ENCODE data around the gene IQCH.

Gene IQCH

DNA sequence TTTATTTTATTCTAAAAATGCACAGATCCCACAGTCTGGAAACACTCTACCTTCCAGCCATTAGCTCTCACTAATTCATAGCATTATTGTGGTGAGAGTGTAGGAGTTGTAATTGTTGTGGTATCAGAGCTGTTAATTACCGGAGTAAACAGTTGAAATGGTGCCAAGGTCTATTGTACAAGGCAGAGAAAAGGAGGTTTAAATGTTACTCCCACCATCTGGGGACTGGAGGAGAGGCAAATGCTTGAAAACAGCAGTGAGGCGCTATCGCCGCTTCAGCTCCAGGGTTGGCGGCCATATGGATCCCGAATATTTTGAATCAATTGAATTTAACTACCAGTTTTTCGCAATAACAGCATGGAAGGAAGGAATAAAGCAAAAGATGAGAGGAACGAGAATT is 153.2 kb downstream of the IQCH start:
- TF ChIP-seq, protein P1, sequence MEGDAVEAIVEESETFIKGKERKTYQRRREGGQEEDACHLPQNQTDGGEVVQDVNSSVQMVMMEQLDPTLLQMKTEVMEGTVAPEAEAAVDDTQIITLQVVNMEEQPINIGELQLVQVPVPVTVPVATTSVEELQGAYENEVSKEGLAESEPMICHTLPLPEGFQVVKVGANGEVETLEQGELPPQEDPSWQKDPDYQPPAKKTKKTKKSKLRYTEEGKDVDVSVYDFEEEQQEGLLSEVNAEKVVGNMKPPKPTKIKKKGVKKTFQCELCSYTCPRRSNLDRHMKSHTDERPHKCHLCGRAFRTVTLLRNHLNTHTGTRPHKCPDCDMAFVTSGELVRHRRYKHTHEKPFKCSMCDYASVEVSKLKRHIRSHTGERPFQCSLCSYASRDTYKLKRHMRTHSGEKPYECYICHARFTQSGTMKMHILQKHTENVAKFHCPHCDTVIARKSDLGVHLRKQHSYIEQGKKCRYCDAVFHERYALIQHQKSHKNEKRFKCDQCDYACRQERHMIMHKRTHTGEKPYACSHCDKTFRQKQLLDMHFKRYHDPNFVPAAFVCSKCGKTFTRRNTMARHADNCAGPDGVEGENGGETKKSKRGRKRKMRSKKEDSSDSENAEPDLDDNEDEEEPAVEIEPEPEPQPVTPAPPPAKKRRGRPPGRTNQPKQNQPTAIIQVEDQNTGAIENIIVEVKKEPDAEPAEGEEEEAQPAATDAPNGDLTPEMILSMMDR (IDR thresholded peaks at IDR 0.05; ENCODE audit: control insufficient read depth, extremely low read depth, insufficient read depth), result no peak
- H3K4me3 ChIP-seq (ENCODE audit: low read depth, low read length), result no peak overlapping the region
- DNase-seq (ENCODE audit: low read depth), result no peak

DNA sequence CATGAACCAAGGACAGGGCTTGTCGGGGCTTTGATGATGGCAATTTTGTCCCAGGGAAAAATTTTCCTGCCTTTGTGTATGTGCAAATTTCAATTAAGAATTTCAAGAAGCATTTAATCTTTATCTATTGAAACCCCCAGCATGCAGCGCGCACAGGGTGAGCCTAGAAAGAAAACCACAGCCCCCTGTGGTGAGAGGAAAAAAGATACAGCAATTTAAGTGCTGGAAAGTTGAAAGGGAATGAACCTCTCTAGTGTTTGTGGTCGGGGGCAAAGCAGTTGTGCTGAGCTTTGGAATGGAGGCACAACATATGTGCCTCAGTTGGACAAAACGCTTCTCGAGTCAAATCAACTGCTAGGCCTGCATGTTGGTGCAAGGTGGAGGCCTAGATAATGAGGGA is 154.6 kb downstream of the IQCH start:
- TF ChIP-seq, protein P1 (IDR thresholded peaks at IDR 0.05; ENCODE audit: control insufficient read depth, extremely low read depth, insufficient read depth), result no peak
- no peak for DNase-seq (ENCODE audit: low read depth)
- H3K4me3 ChIP-seq (ENCODE audit: low read depth, low read length), result no peak overlapping the region

DNA sequence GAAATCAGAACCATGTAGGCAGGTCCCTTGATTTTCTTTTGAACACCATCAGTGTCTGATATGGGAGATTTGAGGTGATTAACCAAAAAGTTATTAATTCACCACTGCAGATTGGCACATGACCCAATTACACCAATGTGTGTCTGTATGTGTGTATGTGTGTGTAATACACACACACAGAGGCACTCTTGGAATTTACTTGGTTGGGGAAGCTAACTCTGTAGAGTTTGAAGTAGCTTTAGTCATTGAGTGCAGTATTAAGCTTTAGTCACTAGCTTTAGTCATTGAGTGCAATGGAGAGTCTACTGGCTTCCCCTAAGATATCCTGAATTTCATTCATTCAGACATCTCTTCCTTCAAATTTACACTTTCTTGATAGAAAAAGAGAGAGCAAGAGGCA is 156.9 kb downstream of the IQCH start:
- H3K4me3 ChIP-seq (ENCODE audit: low read depth, low read length), result no peak overlapping the region
- TF ChIP-seq, protein P1 (IDR thresholded peaks at IDR 0.05; ENCODE audit: control insufficient read depth, extremely low read depth, insufficient read depth), result no peak
- DNase-seq (ENCODE audit: low read depth), result no peak

DNA sequence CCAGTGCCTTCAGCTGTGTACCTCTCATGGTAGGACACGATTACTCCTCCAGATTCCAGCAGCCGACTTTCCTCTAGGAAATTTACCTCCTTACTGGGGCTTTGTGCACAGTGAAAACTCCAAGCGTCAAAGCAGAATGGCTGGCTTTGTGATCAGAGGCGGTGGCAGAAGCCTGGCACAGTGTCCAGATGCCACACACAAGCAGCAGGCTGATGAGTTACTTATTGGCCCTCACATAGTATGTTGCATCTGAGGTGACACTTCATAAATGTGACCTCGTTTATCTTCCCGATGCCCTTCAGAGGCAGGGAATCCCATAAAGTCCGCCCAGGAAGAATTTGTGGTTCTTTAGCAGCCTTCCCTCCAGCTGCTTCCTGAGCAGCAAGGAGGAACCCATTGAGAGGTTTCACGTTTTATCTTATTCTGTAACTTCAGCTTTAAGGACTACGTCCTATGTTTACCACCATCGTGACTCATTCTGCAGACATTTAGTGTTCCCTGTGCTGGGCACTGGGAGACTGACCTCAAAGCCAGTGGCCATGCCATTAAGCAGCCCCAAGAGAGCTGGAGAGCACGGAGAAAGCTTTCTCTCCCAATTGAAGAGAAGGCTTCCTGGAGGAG is 159.3 kb downstream of the IQCH start:
- DNase-seq (ENCODE audit: low read depth), result no peak
- TF ChIP-seq, protein P1 (IDR thresholded peaks at IDR 0.05; ENCODE audit: control insufficient read depth, extremely low read depth, insufficient read depth), result no peak
- no peak overlapping the region for H3K4me3 ChIP-seq (ENCODE audit: low read depth, low read length)

DNA sequence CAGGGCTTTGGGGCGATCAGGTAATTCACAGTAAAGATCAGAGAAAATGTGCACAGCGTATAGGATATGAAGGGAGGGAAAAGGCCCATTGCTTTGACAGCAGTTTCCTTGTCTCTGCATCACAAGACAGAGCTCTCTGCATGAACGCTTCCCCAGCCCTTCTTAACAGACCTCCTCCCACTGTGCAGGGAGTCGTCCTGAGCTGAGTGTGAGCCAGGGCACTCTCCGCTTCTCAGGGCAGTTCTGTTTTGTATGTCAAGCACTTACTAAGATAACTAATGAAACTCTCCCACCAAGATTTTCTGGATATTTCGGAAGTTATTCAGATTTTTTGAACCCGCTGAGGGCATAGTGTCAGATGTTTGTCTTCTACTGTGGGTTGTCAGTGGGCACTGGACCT is 160.6 kb downstream of the IQCH start:
- TF ChIP-seq, protein P1 (IDR thresholded peaks at IDR 0.05; ENCODE audit: control insufficient read depth, extremely low read depth, insufficient read depth), result no peak
- no peak for DNase-seq (ENCODE audit: low read depth)
- no peak overlapping the region for H3K4me3 ChIP-seq (ENCODE audit: low read depth, low read length)

DNA sequence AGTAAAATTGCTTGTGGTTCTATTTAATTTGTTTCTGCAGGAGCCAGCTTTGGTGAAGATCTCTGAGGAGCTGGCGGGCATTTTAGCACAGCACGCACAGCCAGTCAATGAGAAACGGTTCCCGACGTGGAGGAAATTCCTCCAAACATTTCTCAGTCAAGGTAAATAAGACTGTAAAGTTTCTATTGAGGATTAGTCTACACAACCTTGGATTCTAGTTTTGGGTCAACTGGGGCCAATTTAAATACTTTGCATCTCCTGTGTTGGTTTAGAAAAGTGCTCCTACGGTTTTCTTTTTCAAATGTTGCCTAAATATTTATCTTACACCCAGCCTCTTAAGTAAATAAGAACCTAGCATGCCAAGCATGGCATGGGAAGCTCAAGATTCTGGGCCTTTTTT is 162.3 kb downstream of the IQCH start:
- H3K4me3 ChIP-seq (ENCODE audit: low read depth, low read length), result no peak overlapping the region
- DNase-seq (ENCODE audit: low read depth), result no peak
- TF ChIP-seq, protein P1 (IDR thresholded peaks at IDR 0.05; ENCODE audit: control insufficient read depth, extremely low read depth, insufficient read depth), result no peak

DNA sequence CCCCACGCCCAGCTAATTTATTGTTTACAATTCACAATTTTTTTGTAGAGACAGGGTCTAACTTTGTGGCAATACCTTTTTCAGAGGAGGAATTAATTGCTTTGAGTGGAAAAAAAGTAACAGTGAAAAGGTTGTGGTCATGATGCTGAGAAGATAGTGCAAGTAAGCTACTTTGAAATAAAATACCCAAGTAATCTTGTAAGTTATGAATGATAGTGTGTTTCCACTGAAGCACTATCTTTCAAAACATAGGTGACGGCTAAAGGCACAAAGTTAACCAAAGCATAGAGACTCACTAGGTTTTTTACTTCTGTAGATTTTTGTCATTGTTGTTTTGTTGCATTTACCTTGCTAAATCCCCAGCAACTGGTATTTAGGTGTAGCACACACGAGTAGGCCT is 165.1 kb downstream of the IQCH start:
- no peak overlapping the region for H3K4me3 ChIP-seq (ENCODE audit: low read depth, low read length)
- TF ChIP-seq, protein P1 (IDR thresholded peaks at IDR 0.05; ENCODE audit: control insufficient read depth, extremely low read depth, insufficient read depth), result no peak
- no peak for DNase-seq (ENCODE audit: low read depth)
